IPS-18a (cell line): Measurements from ENCODE around the gene SMPDL3A.
A peak's percentile ranks its signal among the peaks of the same experiment; 100 is the strongest.
"Not testable (repeated sequence)": the region's sequence is repeated elsewhere in the genome, so short reads cannot be mapped to it uniquely, and the experiment has no call there.

Experiments
- H3K27ac ChIP-seq: one replicate; pipeline ENCODE4 v1.5.1; 2013; ENCODE audit warnings: low read length
- H3K27me3 ChIP-seq: one replicate; pipeline ENCODE4 v1.6.1; 2013; ENCODE audit warnings: mild to moderate bottlenecking, low read length; ENCODE audit not compliant: control insufficient read depth, insufficient read depth
- H3K36me3 ChIP-seq: one replicate; pipeline ENCODE4 v1.6.1; 2013; ENCODE audit warnings: low read depth, low read length; ENCODE audit not compliant: control insufficient read depth
- H3K4me1 ChIP-seq: one replicate; pipeline ENCODE4 v1.6.1; 2013; ENCODE audit warnings: low read depth, low read length; ENCODE audit not compliant: control insufficient read depth
- H3K4me3 ChIP-seq: one replicate; pipeline ENCODE4 v1.5.1; 2013; ENCODE audit warnings: low read length
- H3K9ac ChIP-seq: one replicate; pipeline ENCODE4 v1.6.1; 2013; ENCODE audit warnings: mild to moderate bottlenecking, low read length, moderate library complexity
- H3K9me3 ChIP-seq: one replicate; pipeline ENCODE4 v1.6.1; 2013; ENCODE audit warnings: low read depth, low read length; ENCODE audit not compliant: control insufficient read depth

Gene SMPDL3A

DNA sequence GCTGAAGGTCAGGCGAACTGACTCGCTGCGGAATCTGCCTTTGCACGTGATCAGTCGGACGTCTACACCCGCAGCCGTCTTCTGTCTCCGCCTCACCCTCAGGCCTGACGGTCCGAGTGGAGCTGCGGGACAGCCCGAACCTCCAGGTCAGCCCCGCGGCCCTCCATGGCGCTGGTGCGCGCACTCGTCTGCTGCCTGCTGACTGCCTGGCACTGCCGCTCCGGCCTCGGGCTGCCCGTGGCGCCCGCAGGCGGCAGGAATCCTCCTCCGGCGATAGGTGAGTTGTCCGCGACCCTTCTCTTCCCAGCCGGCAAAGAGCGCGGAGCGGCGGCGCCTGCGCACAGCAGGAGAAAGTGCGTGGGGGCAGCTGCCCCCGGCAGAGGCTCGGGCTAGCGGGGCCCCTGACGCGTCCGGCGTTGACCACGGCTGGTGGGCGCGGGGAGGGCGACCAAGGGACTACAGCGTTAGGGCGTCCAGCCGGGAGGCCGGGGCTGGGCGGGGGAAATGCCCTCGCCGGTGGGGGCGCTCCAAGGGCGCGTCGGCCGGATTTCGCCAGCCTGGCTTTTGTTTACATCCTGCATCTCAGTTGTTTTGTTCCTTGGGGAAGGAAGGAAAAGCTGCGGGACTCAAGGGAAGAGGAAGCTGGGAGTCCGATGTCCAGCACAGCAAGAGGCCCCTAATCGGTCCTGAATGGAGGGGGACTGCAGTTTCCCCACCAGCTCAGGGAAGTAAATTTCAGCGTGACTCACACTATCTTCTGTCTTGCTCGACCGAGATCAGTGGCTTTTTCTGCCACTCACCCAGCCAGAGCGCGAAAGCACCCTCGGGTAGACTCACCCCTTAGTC, at the start of gene SMPDL3A:
SMPDL3A (plus strand) TSS at position 77 of the 846 bp plus-strand sequence; CDS start at position 166, 89 bp downstream.
- peak within 1 kb of the TSS; percentile 19 for H3K27ac ChIP-seq
- peak within 1 kb of the TSS; percentile 69 for H3K9ac ChIP-seq
- H3K27me3 ChIP-seq = peaks cover 36% of the 10 kb centered on the region
- peak within 1 kb of the TSS; percentile 78 for H3K4me3 ChIP-seq
- no peaks in the 10 kb centered on the region for H3K36me3 ChIP-seq
- peaks cover 37% of the 10 kb centered on the region for H3K4me1 ChIP-seq
- no peaks in the 10 kb centered on the region for H3K9me3 ChIP-seq

DNA sequence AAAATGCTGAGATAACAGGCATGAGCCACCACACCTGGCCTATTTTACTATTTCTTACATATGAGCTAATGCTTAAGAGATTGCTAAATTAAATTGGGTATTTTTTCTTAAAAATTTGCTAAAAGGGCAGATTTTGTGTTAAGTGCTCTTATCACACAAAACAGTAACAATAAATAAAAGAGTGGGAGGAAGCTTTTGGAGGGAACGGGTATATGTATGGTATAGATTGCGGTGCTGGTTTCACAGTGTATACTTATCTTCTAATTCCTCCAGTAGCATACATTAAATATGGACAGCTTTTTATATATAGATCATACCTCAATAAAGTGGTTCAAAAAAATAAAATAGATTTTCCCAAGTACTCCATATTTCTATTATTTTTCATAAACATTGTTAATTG, 49.0 kb upstream of the SMPDL3A start:
- Histone ChIP-seq H3K9ac (no peak overlapping the region), H3K9me3 (no peaks in the 10 kb centered on the region), H3K27ac (no peak overlapping the region), H3K27me3 (no peaks in the 10 kb centered on the region), H3K36me3 (no peaks in the 10 kb centered on the region), H3K4me1 (peaks cover 7% of the 10 kb centered on the region), H3K4me3 (no peak overlapping the region)

DNA sequence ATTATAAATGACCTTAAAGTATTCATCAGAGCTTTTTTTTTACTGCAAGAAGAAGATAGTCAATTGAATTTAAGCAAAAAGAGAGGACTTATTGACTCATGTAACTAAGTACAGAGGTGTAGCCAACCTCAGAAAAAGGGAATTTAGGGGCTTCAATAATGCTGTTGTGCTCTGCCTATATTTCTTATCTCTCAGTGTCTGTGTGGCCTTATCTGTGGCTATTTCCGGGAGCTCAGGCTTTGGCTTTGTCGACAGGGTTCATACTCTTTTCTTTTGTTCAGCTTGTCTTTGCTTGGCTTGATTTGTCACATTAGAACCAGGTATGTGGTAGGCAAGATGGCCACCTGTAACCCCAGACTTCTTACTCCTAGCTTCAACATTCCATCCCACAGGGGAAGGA, 48.1 kb upstream of the SMPDL3A start:
- no peaks in the 10 kb centered on the region for H3K27me3 ChIP-seq
- no peak overlapping the region for H3K4me3 ChIP-seq
- no peaks in the 10 kb centered on the region for H3K36me3 ChIP-seq
- H3K27ac ChIP-seq = no peak overlapping the region
- H3K9me3 ChIP-seq = no peaks in the 10 kb centered on the region
- no peaks in the 10 kb centered on the region for H3K4me1 ChIP-seq
- H3K9ac ChIP-seq = no peak overlapping the region

DNA sequence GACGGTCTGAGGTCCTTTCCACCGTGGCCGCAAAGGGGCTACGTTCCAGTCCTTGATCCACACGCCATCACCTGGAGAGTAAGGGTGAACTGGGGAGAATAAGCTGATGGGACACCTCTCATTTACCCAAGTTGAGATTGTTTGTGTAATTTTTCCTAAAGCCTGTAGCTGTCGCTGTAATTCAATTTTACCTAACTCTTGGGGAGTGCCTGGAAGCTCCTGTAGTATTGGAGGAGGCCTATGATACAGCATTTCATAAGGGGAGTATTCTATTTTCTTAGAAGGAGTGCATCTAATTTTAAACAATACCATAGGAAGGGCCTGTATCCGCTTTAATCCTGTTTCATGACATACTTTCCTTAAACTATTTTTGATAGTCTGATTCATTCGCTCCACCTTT, 44.8 kb upstream of the SMPDL3A start:
- H3K36me3 ChIP-seq, H3K9me3 ChIP-seq, H3K9ac ChIP-seq, H3K27ac ChIP-seq, H3K4me1 ChIP-seq, H3K4me3 ChIP-seq, H3K27me3 ChIP-seq: not testable (repeated sequence)

DNA sequence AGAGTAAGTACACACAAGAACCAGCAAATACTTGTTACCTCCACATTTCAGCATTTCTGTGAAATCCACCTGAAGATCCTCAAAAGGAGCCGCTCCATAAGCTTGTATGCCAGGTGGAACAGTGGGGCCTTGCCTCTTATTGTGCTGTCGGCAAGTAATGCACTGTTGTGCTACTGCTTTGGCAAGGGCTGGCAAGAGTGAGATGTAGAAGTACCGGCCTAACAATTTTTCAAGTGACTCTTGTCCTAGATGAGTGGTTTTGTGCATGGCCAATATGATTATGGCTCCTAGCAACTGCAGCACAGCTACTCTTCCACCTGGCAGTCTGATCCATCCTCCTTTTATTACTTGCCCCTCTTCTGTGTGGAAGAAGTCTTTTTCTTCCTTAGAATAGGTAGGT, 44.2 kb upstream of the SMPDL3A start:
- not testable (repeated sequence) for H3K9ac ChIP-seq, H3K27ac ChIP-seq, H3K4me3 ChIP-seq, H3K9me3 ChIP-seq, H3K4me1 ChIP-seq, H3K27me3 ChIP-seq, H3K36me3 ChIP-seq

DNA sequence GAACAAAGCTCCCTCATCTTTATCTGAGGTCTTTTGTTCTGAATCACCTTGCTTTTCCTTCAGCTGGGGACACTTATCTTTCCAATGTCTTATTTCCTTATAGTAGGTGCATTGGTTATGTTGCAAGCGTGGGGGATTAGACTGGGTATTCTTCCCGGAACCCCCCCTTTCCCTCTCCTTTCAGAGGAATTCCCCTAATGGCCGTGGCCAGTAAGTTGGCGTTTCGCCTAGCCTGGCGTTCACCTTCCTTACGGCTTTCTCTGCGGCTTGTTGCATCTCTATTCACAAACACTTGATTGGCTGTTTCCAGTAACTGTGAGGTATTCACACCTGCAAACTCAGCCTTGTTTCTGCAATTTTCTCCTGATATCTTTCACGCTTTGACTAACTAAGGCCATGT, 42.4 kb upstream of the SMPDL3A start:
- Histone ChIP-seq H3K36me3 (no peaks in the 10 kb centered on the region), H3K9me3 (no peaks in the 10 kb centered on the region), H3K4me1 (no peaks in the 10 kb centered on the region), H3K27me3 (no peaks in the 10 kb centered on the region), H3K27ac (no peak overlapping the region), H3K9ac (no peak overlapping the region), H3K4me3 (no peak overlapping the region)

DNA sequence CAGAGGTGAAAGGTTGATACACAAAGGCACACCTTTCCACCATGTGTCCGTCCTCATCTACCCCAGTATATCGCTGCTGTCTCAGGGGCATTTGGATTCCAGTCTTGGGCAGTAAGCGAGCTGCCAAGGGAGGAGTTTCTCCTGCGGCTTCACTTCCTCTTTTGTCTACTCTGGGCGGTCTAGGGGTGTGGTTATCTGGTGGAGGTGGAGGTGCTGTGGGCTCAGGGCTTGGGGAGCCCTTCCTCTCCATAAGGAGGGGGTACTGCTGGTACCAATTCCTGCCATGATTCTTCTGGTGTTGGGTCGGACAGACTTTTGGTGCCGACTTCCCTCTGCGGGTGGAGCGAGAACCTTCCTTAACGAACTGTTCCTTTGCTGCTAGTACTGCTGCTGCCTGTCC, 41.5 kb upstream of the SMPDL3A start:
- peaks cover 3% of the 10 kb centered on the region for H3K27me3 ChIP-seq
- peaks cover 5% of the 10 kb centered on the region for H3K4me1 ChIP-seq
- no peak overlapping the region for H3K27ac ChIP-seq
- H3K9ac ChIP-seq = no peak overlapping the region
- no peaks in the 10 kb centered on the region for H3K9me3 ChIP-seq
- H3K4me3 ChIP-seq = no peak overlapping the region
- H3K36me3 ChIP-seq = no peaks in the 10 kb centered on the region

DNA sequence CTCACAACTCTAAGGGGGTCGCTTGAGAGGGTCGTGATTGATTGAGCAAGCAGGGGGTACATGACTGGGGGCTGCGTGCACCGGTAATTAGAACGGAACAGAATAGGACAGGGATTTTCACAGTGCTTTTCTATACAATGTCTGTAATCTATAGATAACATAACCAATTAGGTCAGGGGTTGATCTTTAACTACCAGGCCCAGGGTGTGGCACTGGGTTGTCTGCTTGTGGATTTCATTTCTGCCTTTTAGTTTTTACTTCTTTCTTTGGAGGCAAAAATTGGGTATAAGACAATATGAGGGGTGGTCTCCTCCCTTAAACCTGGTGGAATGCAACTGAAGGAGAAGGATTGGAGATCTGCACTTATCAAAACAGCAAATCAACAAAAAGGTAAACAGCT, 40.1 kb upstream of the SMPDL3A start:
- H3K4me1 ChIP-seq = peaks cover 19% of the 10 kb centered on the region
- not testable (repeated sequence) for H3K9me3 ChIP-seq

GRCh38 chr6:122749451-122750050, 39.5 kb upstream of the SMPDL3A start:
- Histone ChIP-seq H3K4me1 (peaks cover 22% of the 10 kb centered on the region), H3K9ac (no peak overlapping the region), H3K27ac (no peak overlapping the region), H3K27me3 (peaks cover 18% of the 10 kb centered on the region), H3K36me3 (no peaks in the 10 kb centered on the region), H3K9me3 (no peaks in the 10 kb centered on the region), H3K4me3 (no peak overlapping the region)

More for the DNA sequence above, 40.1 kb upstream of the SMPDL3A start:
- not testable (repeated sequence) for H3K9ac ChIP-seq, H3K36me3 ChIP-seq, H3K4me3 ChIP-seq, H3K27ac ChIP-seq
- peaks cover 13% of the 10 kb centered on the region for H3K27me3 ChIP-seq

DNA sequence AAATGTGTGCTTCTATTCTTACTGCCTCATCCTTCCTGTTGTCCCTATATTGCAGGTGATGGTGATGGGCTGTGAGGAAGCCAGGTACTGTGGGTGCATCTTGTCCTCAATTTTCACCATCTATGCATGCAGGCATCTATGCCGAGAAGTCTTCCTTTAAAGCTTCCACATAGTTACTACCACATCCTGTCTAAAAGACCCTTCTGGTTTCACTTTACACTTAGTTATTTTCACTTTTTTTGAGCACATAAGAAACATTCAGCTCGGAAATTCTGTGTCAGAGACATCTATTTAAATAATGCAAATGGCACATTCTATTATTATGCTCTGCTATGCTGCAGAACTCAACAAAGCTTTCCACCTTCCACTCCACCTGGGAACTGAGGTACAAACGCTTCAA, 37.7 kb upstream of the SMPDL3A start:
- no peaks in the 10 kb centered on the region for H3K9me3 ChIP-seq
- peaks cover 29% of the 10 kb centered on the region for H3K27me3 ChIP-seq
- no peak overlapping the region for H3K9ac ChIP-seq
- peaks cover 22% of the 10 kb centered on the region for H3K4me1 ChIP-seq
- no peaks in the 10 kb centered on the region for H3K36me3 ChIP-seq
- H3K4me3 ChIP-seq = no peak overlapping the region
- H3K27ac ChIP-seq = no peak overlapping the region

DNA sequence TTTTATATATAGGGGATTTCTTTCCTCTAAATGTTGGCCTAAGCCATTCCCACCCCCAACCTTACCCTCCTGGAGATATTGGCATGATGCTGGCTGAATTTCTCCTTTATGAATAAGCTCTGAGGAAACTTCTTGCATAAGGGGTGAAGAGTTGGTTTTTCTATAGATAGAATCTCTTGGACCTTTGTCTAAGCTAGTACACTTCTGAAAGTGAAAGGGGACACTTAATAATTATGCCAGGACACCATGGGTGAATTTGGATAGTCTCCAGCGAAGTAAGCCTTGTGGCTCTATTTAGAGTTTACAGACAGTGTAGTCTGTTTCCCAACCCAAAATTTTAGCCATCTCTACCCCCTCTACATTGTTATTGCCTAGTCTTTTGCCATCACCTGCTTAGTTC, 36.6 kb upstream of the SMPDL3A start:
- Histone ChIP-seq H3K9me3 (no peaks in the 10 kb centered on the region), H3K4me3 (no peak overlapping the region), H3K4me1 (peaks cover 22% of the 10 kb centered on the region), H3K27me3 (peaks cover 40% of the 10 kb centered on the region), H3K36me3 (no peaks in the 10 kb centered on the region), H3K9ac (no peak overlapping the region), H3K27ac (no peak overlapping the region)
